Breast epithelium (tissue), 4 donors: Measurements from ENCODE around the gene MAPT. TPM values are rescaled to one million over a fixed set of nuclear protein-coding genes. Genes with fewer than 3 reads are reported as not detected.

Source experiments
- DNase-seq, 2 donors: peaks; one replicate each; pipeline ENCODE4 v3.0.0-alpha.2; 2019; ENCODE audit warnings: low spot score in 2 of 2
- H3K27ac ChIP-seq, 2 donors: fragments of 200-600 bp; sonication (generic) in 1 of 2; one replicate each; pipeline ENCODE4 v1.5.1; 2016 to 2019; ENCODE audit warnings: mild to moderate bottlenecking in 1 of 2
- H3K27me3 ChIP-seq, 2 donors: fragments of 200-600 bp; sonication (generic) in 1 of 2; one replicate each; pipeline versions ENCODE4 v1.5.1 to v1.6.0; 2017 to 2019; ENCODE audit warnings: control low read depth in 1 of 2, mild to moderate bottlenecking in 1 of 2
- H3K36me3 ChIP-seq: fragments of 200-600 bp; one replicate; pipeline ENCODE4 v1.5.1; 2019
- H3K4me1 ChIP-seq, 2 donors: fragments of 200-600 bp; sonication (generic); one replicate each; pipeline ENCODE4 v1.5.1; 2016 to 2019; ENCODE audit warnings: control low read depth in 1 of 2
- H3K4me3 ChIP-seq, 3 donors: fragments of 200-600 bp; sonication (generic); 1 replicate in 2 of 3; 2 replicates in 1 of 3; pipeline ENCODE4 v1.5.1; 2016 to 2019; ENCODE audit warnings: mild to moderate bottlenecking in 3 of 3, moderate library complexity in 2 of 3
- H3K9me3 ChIP-seq, 2 donors: fragments of 200-600 bp; sonication (generic) in 1 of 2; one replicate each; pipeline ENCODE4 v1.5.1; 2016 to 2019; ENCODE audit warnings: control low read depth in 1 of 2
- POLR2A ChIP-seq: fragments of 450-650 bp; IDR thresholded peaks from one replicate; pipeline ENCODE4 v1.6.1; 2016; ENCODE audit warnings: antibody characterized with exemption, mild to moderate bottlenecking, moderate library complexity
- POLR2AphosphoS5 ChIP-seq, 3 donors: sonication (generic); formaldehyde crosslinking; IDR thresholded peaks; one replicate each; pipeline ENCODE4 v1.6.1; 2017; ENCODE audit warnings: antibody characterized with exemption in 3 of 3
- intact Hi-C: fragments of 100-400 bp; cut with DNase I; formaldehyde crosslinking; loops from one replicate; pipeline ENCODE4 v1.15.1; 2023; ENCODE audit warnings: low total_unique reads
- total RNA-seq, 3 donors: library from RNA; depleted of rRNA; stranded (reverse); fragments of >200 nt; gene quantifications; one replicate each; pipeline ENCODE4 v1.1.0, GENCODE V29; 2016
- TF ChIP-seq, protein P1 (sequence below), 3 donors: fragments of 450-650 bp; IDR thresholded peaks; one replicate each; pipeline ENCODE4 v1.5.1; 2016 to 2017; ENCODE audit warnings: antibody characterized with exemption in 3 of 3, mild to moderate bottlenecking in 3 of 3, moderate library complexity in 3 of 3

Gene MAPT
- total RNA-seq, 3 donors from 2014 or later, result 9.9 to 15.1 (median 12.4) TPM

DNA sequence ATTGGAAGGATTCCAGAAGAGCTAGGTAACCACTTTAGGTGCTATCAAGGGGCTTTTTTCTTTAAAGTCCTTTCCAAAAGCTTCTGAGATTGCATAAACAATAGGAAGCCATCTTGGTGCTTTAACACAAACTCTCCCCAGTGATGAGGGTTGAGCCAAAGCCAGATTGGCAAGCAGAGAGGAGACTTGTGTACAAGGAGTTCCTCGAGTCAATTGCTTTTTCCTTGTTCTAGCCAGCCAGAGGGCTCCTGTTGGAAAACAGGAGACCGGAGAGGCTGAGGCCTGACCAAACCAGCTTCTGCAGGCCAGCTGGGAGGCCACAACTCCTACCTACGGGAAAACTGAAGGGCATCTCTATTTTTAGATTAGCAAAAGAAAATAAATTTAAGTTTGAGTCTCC is 46.5 kb downstream of the MAPT start:
- peak overlapping the region; percentile 59 to 84 for H3K27ac ChIP-seq
- DNase-seq, result peak; percentile 63 to 82

DNA sequence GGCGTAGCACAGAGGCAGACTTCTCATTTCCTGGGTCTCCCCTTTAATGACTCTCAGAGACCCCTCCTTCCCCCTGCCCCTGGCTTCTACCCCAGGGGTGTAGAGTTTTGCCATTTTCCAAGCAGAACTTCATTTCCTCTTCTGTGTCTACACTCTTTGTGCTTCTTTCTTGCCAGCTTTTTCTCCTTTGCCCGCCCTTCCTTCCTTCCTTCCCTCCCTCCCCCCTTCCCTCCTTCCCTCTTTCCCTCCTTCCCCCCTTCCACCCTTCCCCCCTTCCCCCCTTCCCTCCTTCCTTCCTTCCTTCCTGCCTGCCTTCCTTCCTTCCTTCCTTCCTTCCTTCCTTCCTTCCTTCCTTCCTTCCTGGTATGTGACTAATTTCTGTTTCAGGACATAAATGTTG is 47.0 kb downstream of the MAPT start:
- H3K36me3 ChIP-seq, result no peaks in the 10 kb centered on the region
- TF ChIP-seq POLR2AphosphoS5 (IDR thresholded peaks at IDR 0.05) (no peak), POLR2A (no peak)
- TF ChIP-seq, protein P1, sequence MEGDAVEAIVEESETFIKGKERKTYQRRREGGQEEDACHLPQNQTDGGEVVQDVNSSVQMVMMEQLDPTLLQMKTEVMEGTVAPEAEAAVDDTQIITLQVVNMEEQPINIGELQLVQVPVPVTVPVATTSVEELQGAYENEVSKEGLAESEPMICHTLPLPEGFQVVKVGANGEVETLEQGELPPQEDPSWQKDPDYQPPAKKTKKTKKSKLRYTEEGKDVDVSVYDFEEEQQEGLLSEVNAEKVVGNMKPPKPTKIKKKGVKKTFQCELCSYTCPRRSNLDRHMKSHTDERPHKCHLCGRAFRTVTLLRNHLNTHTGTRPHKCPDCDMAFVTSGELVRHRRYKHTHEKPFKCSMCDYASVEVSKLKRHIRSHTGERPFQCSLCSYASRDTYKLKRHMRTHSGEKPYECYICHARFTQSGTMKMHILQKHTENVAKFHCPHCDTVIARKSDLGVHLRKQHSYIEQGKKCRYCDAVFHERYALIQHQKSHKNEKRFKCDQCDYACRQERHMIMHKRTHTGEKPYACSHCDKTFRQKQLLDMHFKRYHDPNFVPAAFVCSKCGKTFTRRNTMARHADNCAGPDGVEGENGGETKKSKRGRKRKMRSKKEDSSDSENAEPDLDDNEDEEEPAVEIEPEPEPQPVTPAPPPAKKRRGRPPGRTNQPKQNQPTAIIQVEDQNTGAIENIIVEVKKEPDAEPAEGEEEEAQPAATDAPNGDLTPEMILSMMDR (IDR thresholded peaks at IDR 0.05), result no peak
- peak overlapping the region; percentile 59 to 84 for H3K27ac ChIP-seq
- H3K27me3 ChIP-seq, result no peaks in the 10 kb centered on the region
- intact Hi-C loops, result no loop called here
- no peak for DNase-seq
- no peaks in the 10 kb centered on the region for H3K9me3 ChIP-seq
- H3K4me3 ChIP-seq, result no peak overlapping the region
- H3K4me1 ChIP-seq, result no peaks in the 10 kb centered on the region

More for the DNA sequence above, 46.5 kb downstream of the MAPT start:
- intact Hi-C loops, result no loop called here
- Histone ChIP-seq H3K27me3 (no peaks in the 10 kb centered on the region), H3K36me3 (no peaks in the 10 kb centered on the region), H3K9me3 (no peaks in the 10 kb centered on the region), H3K4me3 (no peak overlapping the region), H3K4me1 (no peaks in the 10 kb centered on the region)
- TF ChIP-seq POLR2A, result no peak
- TF ChIP-seq, protein P1 (IDR thresholded peaks at IDR 0.05), result no peak

DNA sequence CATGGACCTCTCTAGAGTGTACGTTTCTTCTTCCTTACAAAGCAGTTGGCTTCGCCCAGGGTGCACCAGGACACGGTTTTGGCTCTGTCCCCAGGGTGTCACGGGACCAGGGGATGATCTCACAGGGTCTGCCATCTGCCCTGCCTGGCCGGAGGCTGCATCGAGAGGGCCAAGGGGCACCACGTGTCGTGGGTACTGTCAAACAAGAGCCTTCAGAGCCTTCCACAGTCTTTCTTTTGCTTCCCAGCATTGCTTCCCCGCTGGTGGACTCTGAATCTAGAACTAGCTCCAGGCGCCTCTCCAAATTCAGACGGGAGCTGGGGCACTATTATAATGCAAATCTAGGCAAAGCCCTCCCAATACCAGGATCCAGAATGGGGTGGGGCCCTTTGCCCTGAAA is 47.9 kb downstream of the MAPT start:
- peak; percentile 67 to 72 for DNase-seq
- no peaks in the 10 kb centered on the region for H3K9me3 ChIP-seq
- TF ChIP-seq, protein P1 (IDR thresholded peaks at IDR 0.05), result no peak
- no peak for TF ChIP-seq POLR2AphosphoS5 (IDR thresholded peaks at IDR 0.05)
- TF ChIP-seq POLR2A, result no peak
- H3K36me3 ChIP-seq, result no peaks in the 10 kb centered on the region
- H3K4me3 ChIP-seq, result no peak overlapping the region
- intact Hi-C loops, result no loop called here
- no peaks in the 10 kb centered on the region for H3K27me3 ChIP-seq
- peak overlapping the region; percentile 59 to 84 for H3K27ac ChIP-seq
- no peaks in the 10 kb centered on the region for H3K4me1 ChIP-seq

DNA sequence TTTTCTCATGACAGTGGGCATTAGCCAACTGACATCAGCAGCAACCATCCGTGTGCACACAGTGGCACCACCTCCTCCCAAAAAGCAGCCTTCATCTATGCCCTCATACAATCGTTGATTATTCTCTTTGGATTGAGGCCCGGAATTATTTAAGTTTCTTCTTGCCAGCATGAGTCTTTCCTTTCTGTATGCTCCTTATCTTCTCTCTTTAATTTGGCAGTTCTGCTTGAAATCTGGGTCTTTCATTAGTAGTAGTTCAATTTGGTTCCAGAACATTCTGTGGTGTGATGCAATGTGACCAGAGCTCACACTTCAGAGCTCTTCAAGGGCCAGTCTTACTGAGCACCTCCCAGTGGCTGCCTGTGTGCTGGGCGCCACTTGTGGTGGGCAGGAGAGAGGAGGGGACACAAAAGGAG is 52.5 kb downstream of the MAPT start:
- DNase-seq, result peak in 1 of 2 donors; percentile 19
- intact Hi-C loops, result no loop called here
- no peak overlapping the region for H3K27ac ChIP-seq

DNA sequence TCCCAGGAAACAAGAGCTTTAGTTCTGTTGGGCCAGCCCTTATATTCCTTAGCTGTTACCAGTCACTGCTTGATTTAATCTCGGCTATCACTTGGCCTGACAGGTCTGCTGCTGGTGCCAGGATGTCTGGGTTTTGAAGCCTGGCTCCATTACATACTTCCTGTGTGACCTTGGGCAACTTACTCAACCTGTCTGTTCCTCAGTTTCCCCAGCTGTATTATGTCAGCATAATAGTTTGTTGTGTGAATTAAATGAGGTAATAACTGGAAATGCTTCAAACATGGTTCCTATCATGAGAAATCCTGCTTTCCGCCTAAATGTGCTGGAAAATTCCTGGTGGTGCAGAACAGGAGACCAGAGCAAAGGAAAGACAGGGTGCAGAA is 54.1 kb downstream of the MAPT start:
- no peaks in the 10 kb centered on the region for H3K27me3 ChIP-seq
- H3K4me1 ChIP-seq, result no peaks in the 10 kb centered on the region
- intact Hi-C loops, result no loop called here
- H3K36me3 ChIP-seq, result no peaks in the 10 kb centered on the region
- DNase-seq, result peak in 1 of 2 donors; percentile 2
- no peak overlapping the region for H3K27ac ChIP-seq
- TF ChIP-seq, protein P1 (IDR thresholded peaks at IDR 0.05), result no peak
- TF ChIP-seq POLR2AphosphoS5 (IDR thresholded peaks at IDR 0.05), result no peak
- H3K4me3 ChIP-seq, result peak overlapping the region in 2 of 3 donors; percentile 29 to 52
- H3K9me3 ChIP-seq, result no peaks in the 10 kb centered on the region

More for the DNA sequence above, 52.5 kb downstream of the MAPT start:
- no peaks in the 10 kb centered on the region for H3K4me1 ChIP-seq
- H3K36me3 ChIP-seq, result no peaks in the 10 kb centered on the region
- no peak for TF ChIP-seq POLR2A
- no peaks in the 10 kb centered on the region for H3K9me3 ChIP-seq
- H3K4me3 ChIP-seq, result no peak overlapping the region
- H3K27me3 ChIP-seq, result no peaks in the 10 kb centered on the region
